Measurements from ENCODE around the gene OR4Q3.

DNA sequence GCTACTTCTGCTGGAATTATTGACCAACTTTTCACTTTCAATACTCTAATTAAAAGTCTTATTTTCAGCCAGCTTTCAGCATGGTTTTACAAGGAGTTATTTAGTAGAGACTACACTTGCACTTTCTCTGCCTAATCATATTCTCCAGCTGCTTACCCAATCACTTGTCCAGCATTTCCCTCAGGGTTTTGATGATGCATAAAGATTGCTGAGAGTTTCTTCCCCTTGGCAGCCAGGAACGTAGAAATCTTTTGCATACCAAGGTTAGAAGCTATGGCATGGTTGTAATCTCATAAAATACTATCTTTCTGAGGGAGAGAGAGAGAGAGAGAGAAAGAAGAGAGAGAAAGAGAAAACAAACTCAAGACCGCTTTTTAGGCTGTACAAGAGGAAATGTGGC, 10.8 kb downstream of the OR4Q3 start:
- TF ChIP-seq, protein P1, sequence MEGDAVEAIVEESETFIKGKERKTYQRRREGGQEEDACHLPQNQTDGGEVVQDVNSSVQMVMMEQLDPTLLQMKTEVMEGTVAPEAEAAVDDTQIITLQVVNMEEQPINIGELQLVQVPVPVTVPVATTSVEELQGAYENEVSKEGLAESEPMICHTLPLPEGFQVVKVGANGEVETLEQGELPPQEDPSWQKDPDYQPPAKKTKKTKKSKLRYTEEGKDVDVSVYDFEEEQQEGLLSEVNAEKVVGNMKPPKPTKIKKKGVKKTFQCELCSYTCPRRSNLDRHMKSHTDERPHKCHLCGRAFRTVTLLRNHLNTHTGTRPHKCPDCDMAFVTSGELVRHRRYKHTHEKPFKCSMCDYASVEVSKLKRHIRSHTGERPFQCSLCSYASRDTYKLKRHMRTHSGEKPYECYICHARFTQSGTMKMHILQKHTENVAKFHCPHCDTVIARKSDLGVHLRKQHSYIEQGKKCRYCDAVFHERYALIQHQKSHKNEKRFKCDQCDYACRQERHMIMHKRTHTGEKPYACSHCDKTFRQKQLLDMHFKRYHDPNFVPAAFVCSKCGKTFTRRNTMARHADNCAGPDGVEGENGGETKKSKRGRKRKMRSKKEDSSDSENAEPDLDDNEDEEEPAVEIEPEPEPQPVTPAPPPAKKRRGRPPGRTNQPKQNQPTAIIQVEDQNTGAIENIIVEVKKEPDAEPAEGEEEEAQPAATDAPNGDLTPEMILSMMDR (IDR thresholded peaks at IDR 0.05) = no peak
- no peak for TF ChIP-seq POLR2A (IDR thresholded peaks at IDR 0.05)
